Left ventricle myocardium inferior (tissue), 1 donor: ENCODE measurements around the gene NALCN. TPM values are rescaled to one million over a fixed set of nuclear protein-coding genes. Genes with fewer than 3 reads are reported as not detected.
"Not testable (repeated sequence)": the region's sequence is repeated elsewhere in the genome, so short reads cannot be mapped to it uniquely, and the experiment has no call there.

ENCODE experiments used
- DNase-seq: peaks from one replicate; pipeline ENCODE4 v3.0.0-alpha.2; 2020
- H3K27ac ChIP-seq: fragments of 200-600 bp; replicated peaks from 2 replicates; pipeline ENCODE4 v1.8.0; 2021
- H3K27me3 ChIP-seq: fragments of 200-600 bp; 2 replicates; pipeline ENCODE4 v1.8.0; 2021; ENCODE audit warnings: low read depth
- H3K36me3 ChIP-seq: fragments of 200-600 bp; 2 replicates; pipeline ENCODE4 v1.8.0; 2021
- H3K4me1 ChIP-seq: fragments of 200-600 bp; 2 replicates; pipeline ENCODE4 v1.8.0; 2021
- H3K4me3 ChIP-seq: fragments of 200-600 bp; 2 replicates; pipeline ENCODE4 v1.8.0; 2021; ENCODE audit warnings: mild to moderate bottlenecking, moderate library complexity
- H3K9me3 ChIP-seq: fragments of 200-600 bp; replicated peaks from 2 replicates; pipeline ENCODE4 v1.8.0; 2021
- CTCF ChIP-seq: fragments of 200-600 bp; IDR thresholded peaks from 2 replicates; pipeline ENCODE4 v1.8.0; 2021; ENCODE audit warnings: antibody characterized with exemption, mild to moderate bottlenecking, borderline replicate concordance
- intact Hi-C: fragments of 100-400 bp; cut with micrococcal nuclease; formaldehyde crosslinking; loops from one replicate; pipeline ENCODE4 v1.11.0; 2022
- total RNA-seq: library from RNA; stranded (reverse); fragmentation: NEBNext Ultra II Directional; extraction: Animal tissue kit (Norgen Biotek cat#: 25700); gene quantifications from one replicate; pipeline ENCODE4 v1.2.1, GENCODE V29; 2021
- donor health status: DM: no; HTN: yes; CAD: no; lungs with severe emphysema.

The NALCN gene
- total RNA-seq, 1 donor from 2014 or later, result 8.3 TPM

DNA sequence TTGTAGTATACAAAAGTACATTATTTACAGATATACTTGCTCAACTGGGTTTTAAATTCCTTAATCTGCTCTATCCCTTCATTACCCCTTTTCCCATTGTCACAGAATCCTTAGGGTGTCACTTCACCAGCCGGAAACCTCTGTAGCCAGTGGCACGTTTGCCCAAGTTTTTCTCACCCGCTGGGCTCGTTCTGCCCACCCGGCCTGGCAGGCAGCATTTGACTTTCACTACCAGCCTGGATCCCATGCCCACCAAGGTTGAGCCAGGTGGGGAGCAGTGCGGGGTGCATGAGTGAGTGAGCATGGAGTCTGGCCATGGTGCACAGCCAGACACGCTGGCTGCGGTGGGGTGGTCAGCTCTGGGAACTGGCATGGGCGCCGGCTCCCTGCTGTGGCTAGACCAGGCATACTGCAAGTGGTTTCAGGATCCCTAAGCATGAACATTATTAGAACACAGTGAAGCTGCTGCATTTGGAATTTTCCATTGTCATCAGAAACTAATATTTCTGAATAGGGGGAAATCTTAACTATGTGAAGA, 98.3 kb downstream of the NALCN start:
- H3K9me3 ChIP-seq, result no peaks in the 10 kb centered on the region
- no peak for TF ChIP-seq CTCF
- H3K4me1 ChIP-seq, result no peaks in the 10 kb centered on the region
- H3K4me3 ChIP-seq, result no peak overlapping the region
- DNase-seq, result no peak
- intact Hi-C loops, result no loop called here
- H3K27me3 ChIP-seq, result no peaks in the 10 kb centered on the region
- H3K27ac ChIP-seq, result no peak overlapping the region
- no peaks in the 10 kb centered on the region for H3K36me3 ChIP-seq

DNA sequence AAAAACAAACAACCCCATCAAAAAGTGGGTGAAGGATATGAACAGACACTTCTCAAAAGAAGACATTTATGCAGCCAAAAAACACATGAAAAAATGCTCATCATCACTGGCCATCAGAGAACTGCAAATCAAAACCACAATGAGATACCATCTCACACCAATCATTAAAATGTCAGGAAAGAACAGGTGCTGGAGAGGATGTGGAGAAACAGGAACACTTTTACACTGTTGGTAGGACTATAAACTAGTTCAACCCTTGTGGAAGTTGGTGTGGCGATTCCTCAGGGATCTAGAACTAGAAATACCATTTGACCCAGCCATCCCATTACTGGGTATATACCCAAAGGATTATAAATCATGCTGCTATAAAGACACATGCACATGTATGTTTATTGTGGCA, 102.8 kb downstream of the NALCN start:
- H3K27ac ChIP-seq, H3K4me3 ChIP-seq, DNase-seq, H3K4me1 ChIP-seq, H3K27me3 ChIP-seq, H3K36me3 ChIP-seq, intact Hi-C loops, H3K9me3 ChIP-seq: not testable (repeated sequence)

DNA sequence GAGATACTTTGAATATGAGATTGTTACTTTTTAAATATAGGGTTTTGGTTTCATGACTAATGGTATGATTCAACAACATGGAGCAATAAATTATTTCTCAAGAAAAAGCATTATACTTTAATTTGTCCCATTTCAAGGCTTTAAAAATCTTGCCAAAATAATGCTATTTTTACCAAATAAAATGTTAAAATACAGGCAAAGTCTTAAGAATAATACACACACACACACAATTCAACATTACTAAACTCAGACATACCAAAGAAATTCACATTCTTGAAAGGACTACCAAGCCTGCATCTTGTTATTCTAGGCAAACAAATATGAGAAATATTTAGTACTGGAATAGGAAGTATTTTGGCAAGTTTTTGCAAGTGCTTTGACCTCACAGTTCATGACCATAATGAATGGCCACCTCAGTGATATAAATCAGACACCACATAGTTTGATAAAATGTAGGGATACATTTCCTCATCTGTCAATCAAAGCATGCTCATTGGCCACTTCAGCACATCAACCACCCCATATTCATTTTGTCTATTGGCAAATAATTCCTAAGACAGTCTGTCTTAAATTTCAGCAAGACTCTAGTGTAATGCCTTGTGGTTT, 107.2 kb downstream of the NALCN start:
- no peak overlapping the region for H3K4me3 ChIP-seq
- DNase-seq, result no peak
- H3K36me3 ChIP-seq, result no peaks in the 10 kb centered on the region
- no peaks in the 10 kb centered on the region for H3K4me1 ChIP-seq
- H3K27me3 ChIP-seq, result no peaks in the 10 kb centered on the region
- H3K9me3 ChIP-seq, result no peaks in the 10 kb centered on the region
- TF ChIP-seq CTCF, result no peak
- no peak overlapping the region for H3K27ac ChIP-seq
- intact Hi-C loops, result no loop called here

- H3K36me3 ChIP-seq, result no peaks in the 10 kb centered on the region
- no peak overlapping the region for H3K4me3 ChIP-seq
- TF ChIP-seq CTCF, result no peak
- H3K27ac ChIP-seq, result no peak overlapping the region
- DNase-seq, result no peak
- H3K27me3 ChIP-seq, result no peaks in the 10 kb centered on the region
- intact Hi-C loops, result no loop called here
- no peaks in the 10 kb centered on the region for H3K9me3 ChIP-seq
- no peaks in the 10 kb centered on the region for H3K4me1 ChIP-seq
Observed at GRCh38 chr13:101308247-101309013, 107.9 kb downstream of the NALCN start.

GRCh38 chr13:101307181-101307701, 109.1 kb downstream of the NALCN start:
- H3K36me3 ChIP-seq, result no peaks in the 10 kb centered on the region
- no peak overlapping the region for H3K27ac ChIP-seq
- no peak for DNase-seq
- no peaks in the 10 kb centered on the region for H3K4me1 ChIP-seq
- H3K9me3 ChIP-seq, result no peaks in the 10 kb centered on the region
- H3K27me3 ChIP-seq, result no peaks in the 10 kb centered on the region
- TF ChIP-seq CTCF, result no peak
- no peak overlapping the region for H3K4me3 ChIP-seq
- intact Hi-C loops, result no loop called here

DNA sequence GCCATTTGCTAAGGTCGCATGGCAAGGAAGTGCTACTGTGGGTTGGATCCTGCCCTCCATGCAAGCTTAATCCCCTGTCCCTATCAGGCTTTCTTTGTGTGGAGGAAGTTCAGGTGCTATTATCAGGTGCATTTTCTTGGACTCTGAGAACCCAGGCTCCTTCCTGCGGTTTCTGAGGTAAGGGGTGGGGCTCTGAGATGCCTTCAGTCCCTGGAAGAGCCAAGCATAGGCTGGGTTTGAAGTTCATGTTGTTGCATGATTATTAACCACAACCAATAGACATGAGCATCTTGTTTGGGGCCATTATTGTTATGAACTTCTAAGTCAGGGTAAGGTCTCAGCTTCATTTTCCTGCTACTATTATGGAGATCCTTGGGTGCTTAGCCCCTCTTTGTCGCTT, 109.5 kb downstream of the NALCN start:
- no peak for TF ChIP-seq CTCF
- Histone ChIP-seq H3K27me3 (no peaks in the 10 kb centered on the region), H3K36me3 (no peaks in the 10 kb centered on the region), H3K9me3 (no peaks in the 10 kb centered on the region), H3K27ac (no peak overlapping the region), H3K4me3 (no peak overlapping the region), H3K4me1 (no peaks in the 10 kb centered on the region)
- intact Hi-C loops, result no loop called here
- no peak for DNase-seq
